Right cardiac atrium (tissue), 5 donors: ENCODE measurements around the gene VPS37C. TPM values are rescaled to one million over a fixed set of nuclear protein-coding genes. Genes with fewer than 3 reads are reported as not detected.
"Not testable (repeated sequence)": the region's sequence is repeated elsewhere in the genome, so short reads cannot be mapped to it uniquely, and the experiment has no call there.

Source experiments
- ATAC-seq, 2 donors: fragments of 200-7000 bp; cut with Tn5 transposase; one replicate each; pipeline versions ENCODE4 v1.8.0 to v1.9.1; 2020; ENCODE audit warnings: moderate library complexity in 2 of 2, mild to moderate bottlenecking in 1 of 2
- DNase-seq, 3 donors: peaks; one replicate each; pipeline ENCODE4 v3.0.0-alpha.2; 2020
- H3K27ac ChIP-seq: one replicate; pipeline ENCODE4 v1.5.1; 2013; ENCODE audit warnings: mild to moderate bottlenecking, low read length, control low read depth, moderate library complexity
- H3K27me3 ChIP-seq: one replicate; pipeline ENCODE4 v1.6.1; 2013; ENCODE audit not compliant: control insufficient read depth, insufficient read depth
- H3K4me1 ChIP-seq: one replicate; pipeline ENCODE4 v1.6.1; 2013; ENCODE audit warnings: low read length; ENCODE audit not compliant: control insufficient read depth, insufficient read depth
- H3K4me3 ChIP-seq: one replicate; pipeline ENCODE4 v1.5.1; 2013; ENCODE audit warnings: low read length, control low read depth
- H3K9me3 ChIP-seq: one replicate; pipeline ENCODE4 v1.6.1; 2013; ENCODE audit warnings: low read length; ENCODE audit not compliant: control insufficient read depth
- WGBS: extraction: QIAGEN DNeasy Blood & Tissue Kit; methylation state at CpG from one replicate; pipeline ENCODE4 v1.1.7; 2013; 5-methylcytosine and 5-hydroxymethylcytosine counted together
- intact Hi-C, 4 donors: fragments of 100-400 bp; cut with DNase I; formaldehyde crosslinking; loops; one replicate each; pipeline versions ENCODE4 v1.11.0 to v1.14.0; 2022 to 2023
- polyA plus RNA-seq: library from polyadenylated mRNA; stranded (reverse); fragments of 200-250 nt; gene quantifications from one replicate; pipeline ENCODE4 v1.2.3, GENCODE V29; 2013
- total RNA-seq, 4 donors: library from RNA; stranded (reverse); fragmentation: NEBNext Ultra II Directional; extraction: Animal tissue kit (Norgen Biotek cat#: 25700); gene quantifications; one replicate each; pipeline ENCODE4 v1.2.1, GENCODE V29; 2021
- donor health status: healthy with polysubstance abuse.
- donor health status: DM: no; HTN: yes; CAD: no.
- donor health status: DM: no; HTN: no; CAD: no.
- donor health status: DM: no; HTN: yes; CAD: no; lungs with severe emphysema.
- donor health status: DM: yes; HTN: yes; CAD: no.

Gene VPS37C
- total and polyA plus RNA-seq, 5 donors, result 14.6 to 25.4 (median 19.0) TPM

GRCh38 chr11:61104963-61105362 lies 56.3 kb downstream of the VPS37C start:
- 91% methylated on average over 7 of the region's 7 CpGs for WGBS
- intact Hi-C loops, result no loop called here
- H3K4me3 ChIP-seq, result no peak overlapping the region

GRCh38 chr11:61103851-61104423 lies 57.3 kb downstream of the VPS37C start:
- no peak for ATAC-seq
- intact Hi-C loops, result no loop called here
- Histone ChIP-seq H3K9me3 (no peaks in the 10 kb centered on the region), H3K4me3 (no peak overlapping the region), H3K4me1 (no peaks in the 10 kb centered on the region), H3K27ac (no peak overlapping the region), H3K27me3 (no peaks in the 10 kb centered on the region)
- 93% methylated on average over 3 of the region's 3 CpGs for WGBS
- no peak for DNase-seq

More at GRCh38 chr11:61104963-61105362, 56.3 kb downstream of the VPS37C start:
- ATAC-seq, result no peak
- Histone ChIP-seq H3K4me1 (no peaks in the 10 kb centered on the region), H3K27me3 (no peaks in the 10 kb centered on the region), H3K27ac (no peak overlapping the region), H3K9me3 (no peaks in the 10 kb centered on the region)
- no peak for DNase-seq

GRCh38 chr11:61102667-61103571 lies 58.3 kb downstream of the VPS37C start:
- intact Hi-C loops, result no loop called here
- DNase-seq (no peak), ATAC-seq (peak; percentile 11 to 16)
- Histone ChIP-seq H3K27ac (no peak overlapping the region), H3K9me3 (no peaks in the 10 kb centered on the region), H3K4me3 (no peak overlapping the region), H3K4me1 (no peaks in the 10 kb centered on the region), H3K27me3 (no peaks in the 10 kb centered on the region)
- WGBS, result 78% methylated on average over 21 of the region's 21 CpGs

GRCh38 chr11:61098778-61099177 lies 62.4 kb downstream of the VPS37C start:
- 74% methylated on average over 4 of the region's 4 CpGs for WGBS
- H3K4me3 ChIP-seq, result no peak overlapping the region
- no peak for ATAC-seq
- H3K4me1 ChIP-seq, result no peaks in the 10 kb centered on the region
- H3K27me3 ChIP-seq, result no peaks in the 10 kb centered on the region
- no peaks in the 10 kb centered on the region for H3K9me3 ChIP-seq
- no peak for DNase-seq
- H3K27ac ChIP-seq, result no peak overlapping the region
- intact Hi-C loops, result no loop called here

GRCh38 chr11:61098261-61098660 lies 63.0 kb downstream of the VPS37C start:
- ATAC-seq, H3K27ac ChIP-seq, intact Hi-C loops, H3K9me3 ChIP-seq, H3K27me3 ChIP-seq, DNase-seq, H3K4me1 ChIP-seq, H3K4me3 ChIP-seq: not testable (repeated sequence)
- 60% methylated on average over 2 of the region's 2 CpGs for WGBS

- no peak overlapping the region for H3K27ac ChIP-seq
- H3K4me3 ChIP-seq, result no peak overlapping the region
- 79% methylated on average over 7 of the region's 7 CpGs for WGBS
- no peak for ATAC-seq
- DNase-seq, result no peak
- H3K4me1 ChIP-seq, result no peaks in the 10 kb centered on the region
- no peaks in the 10 kb centered on the region for H3K9me3 ChIP-seq
- intact Hi-C loops, result no loop called here
- H3K27me3 ChIP-seq, result no peaks in the 10 kb centered on the region
These were observed 66.2 kb downstream of the VPS37C start for GRCh38 chr11:61095021-61095420.

- H3K9me3 ChIP-seq, H3K4me3 ChIP-seq, intact Hi-C loops, ATAC-seq, H3K4me1 ChIP-seq, H3K27me3 ChIP-seq, H3K27ac ChIP-seq, DNase-seq: not testable (repeated sequence)
- WGBS, result 95% methylated on average over 7 of the region's 7 CpGs
These were observed 67.1 kb downstream of the VPS37C start for GRCh38 chr11:61094167-61094566.

- 91% methylated on average over 13 of the region's 13 CpGs for WGBS
- ATAC-seq, result peak in 1 of 2 donors; percentile 21
- DNase-seq, result no peak
These were observed 68.1 kb downstream of the VPS37C start for GRCh38 chr11:61092908-61093763.

GRCh38 chr11:61092280-61092766 lies 68.9 kb downstream of the VPS37C start:
- 75% methylated on average over 10 of the region's 10 CpGs for WGBS
- ATAC-seq (peak; percentile 36 to 74), DNase-seq (no peak)
- Histone ChIP-seq H3K4me1 (no peaks in the 10 kb centered on the region), H3K27ac (no peak overlapping the region), H3K27me3 (no peaks in the 10 kb centered on the region), H3K4me3 (no peak overlapping the region), H3K9me3 (no peaks in the 10 kb centered on the region)
- intact Hi-C loops, result no loop called here

More at GRCh38 chr11:61092908-61093763, 68.1 kb downstream of the VPS37C start:
- H3K4me1 ChIP-seq, result no peaks in the 10 kb centered on the region
- no peaks in the 10 kb centered on the region for H3K9me3 ChIP-seq
- H3K4me3 ChIP-seq, result no peak overlapping the region
- H3K27ac ChIP-seq, result no peak overlapping the region
- no peaks in the 10 kb centered on the region for H3K27me3 ChIP-seq
- intact Hi-C loops, result no loop called here

GRCh38 chr11:61091373-61092279 lies 69.6 kb downstream of the VPS37C start:
- intact Hi-C loops, result no loop called here
- DNase-seq (no peak), ATAC-seq (peak; percentile 31 to 71)
- Histone ChIP-seq H3K27ac (no peak overlapping the region), H3K9me3 (no peaks in the 10 kb centered on the region), H3K27me3 (no peaks in the 10 kb centered on the region), H3K4me1 (no peaks in the 10 kb centered on the region), H3K4me3 (no peak overlapping the region)
- WGBS, result 70% methylated on average over 17 of the region's 17 CpGs
